Measurements from ENCODE around the gene IL5. TPM values are rescaled to one million over a fixed set of nuclear protein-coding genes. Genes with fewer than 3 reads are reported as not detected.
A peak's percentile ranks its signal among the peaks of the same experiment; 100 is the strongest.
"Not testable (repeated sequence)": the region's sequence is repeated elsewhere in the genome, so short reads cannot be mapped to it uniquely, and the experiment has no call there.

Gene IL5
- not detected in 2 replicates for total RNA-seq
- long read RNA-seq: 0 reads

GRCh38 chr5:132543472-132544201 is at the start of gene IL5:
Gene IL5 (minus strand): TSS chr5:132543522. CDS start chr5:132543478, 44 bp downstream.
- Mint-ChIP-seq H3K9me3 (ENCODE audit: unreplicated experiment) (no peaks in the 10 kb centered on the region), H3K36me3 (ENCODE audit: unreplicated experiment) (no peaks in the 10 kb centered on the region), H3K4me3 (ENCODE audit: unreplicated experiment) (no peak within 1 kb of the TSS), H3K27ac (ENCODE audit: unreplicated experiment) (no peak within 1 kb of the TSS), H3K27me3 (ENCODE audit: unreplicated experiment) (peaks cover 37% of the 10 kb centered on the region), H3K4me1 (ENCODE audit: unreplicated experiment) (no peaks in the 10 kb centered on the region)
- no peak for DNase-seq (ENCODE audit: extremely low spot score, unreplicated experiment)
- TF ChIP-seq CTCF (IDR thresholded peaks at IDR 0.05): no peak

- no peak overlapping the region for H3K4me3 Mint-ChIP-seq (ENCODE audit: unreplicated experiment)
- TF ChIP-seq CTCF (IDR thresholded peaks at IDR 0.05): no peak
- peaks cover 33% of the 10 kb centered on the region for H3K36me3 Mint-ChIP-seq (ENCODE audit: unreplicated experiment)
- H3K4me1 Mint-ChIP-seq (ENCODE audit: unreplicated experiment): no peaks in the 10 kb centered on the region
- H3K27ac Mint-ChIP-seq (ENCODE audit: unreplicated experiment): no peak overlapping the region
- H3K9me3 Mint-ChIP-seq (ENCODE audit: unreplicated experiment): no peaks in the 10 kb centered on the region
- no peak for DNase-seq (ENCODE audit: extremely low spot score, unreplicated experiment)
- no peaks in the 10 kb centered on the region for H3K27me3 Mint-ChIP-seq (ENCODE audit: unreplicated experiment)
These were observed 49.2 kb upstream of the IL5 start for GRCh38 chr5:132592521-132592920.

- no peaks in the 10 kb centered on the region for H3K9me3 Mint-ChIP-seq (ENCODE audit: unreplicated experiment)
- no peak overlapping the region for H3K4me3 Mint-ChIP-seq (ENCODE audit: unreplicated experiment)
- peak; percentile 50 for TF ChIP-seq CTCF (IDR thresholded peaks at IDR 0.05)
- DNase-seq (ENCODE audit: extremely low spot score, unreplicated experiment): no peak
- H3K4me1 Mint-ChIP-seq (ENCODE audit: unreplicated experiment): no peaks in the 10 kb centered on the region
- H3K36me3 Mint-ChIP-seq (ENCODE audit: unreplicated experiment): peaks cover 31% of the 10 kb centered on the region
- no peak overlapping the region for H3K27ac Mint-ChIP-seq (ENCODE audit: unreplicated experiment)
- H3K27me3 Mint-ChIP-seq (ENCODE audit: unreplicated experiment): no peaks in the 10 kb centered on the region
These were observed 47.8 kb upstream of the IL5 start for GRCh38 chr5:132591145-132591544.

GRCh38 chr5:132589467-132589866 is 46.1 kb upstream of the IL5 start:
- peaks cover 34% of the 10 kb centered on the region for H3K36me3 Mint-ChIP-seq (ENCODE audit: unreplicated experiment)
- no peak overlapping the region for H3K4me3 Mint-ChIP-seq (ENCODE audit: unreplicated experiment)
- H3K27ac Mint-ChIP-seq (ENCODE audit: unreplicated experiment): no peak overlapping the region
- H3K4me1 Mint-ChIP-seq (ENCODE audit: unreplicated experiment): no peaks in the 10 kb centered on the region
- DNase-seq (ENCODE audit: extremely low spot score, unreplicated experiment): no peak
- TF ChIP-seq CTCF (IDR thresholded peaks at IDR 0.05): no peak
- no peaks in the 10 kb centered on the region for H3K27me3 Mint-ChIP-seq (ENCODE audit: unreplicated experiment)
- no peaks in the 10 kb centered on the region for H3K9me3 Mint-ChIP-seq (ENCODE audit: unreplicated experiment)

GRCh38 chr5:132586063-132586462 is 42.7 kb upstream of the IL5 start:
- H3K27me3 Mint-ChIP-seq (ENCODE audit: unreplicated experiment): no peaks in the 10 kb centered on the region
- no peak for DNase-seq (ENCODE audit: extremely low spot score, unreplicated experiment)
- no peak for TF ChIP-seq CTCF (IDR thresholded peaks at IDR 0.05)

GRCh38 chr5:132584560-132584959 is 41.2 kb upstream of the IL5 start:
- H3K36me3 Mint-ChIP-seq (ENCODE audit: unreplicated experiment): peaks cover 36% of the 10 kb centered on the region
- H3K27me3 Mint-ChIP-seq (ENCODE audit: unreplicated experiment); H3K4me1 Mint-ChIP-seq (ENCODE audit: unreplicated experiment); H3K9me3 Mint-ChIP-seq (ENCODE audit: unreplicated experiment); H3K4me3 Mint-ChIP-seq (ENCODE audit: unreplicated experiment); H3K27ac Mint-ChIP-seq (ENCODE audit: unreplicated experiment); DNase-seq (ENCODE audit: extremely low spot score, unreplicated experiment): not testable (repeated sequence)

More at GRCh38 chr5:132586063-132586462, 42.7 kb upstream of the IL5 start:
- Mint-ChIP-seq H3K27ac (ENCODE audit: unreplicated experiment) (no peak overlapping the region), H3K4me1 (ENCODE audit: unreplicated experiment) (no peaks in the 10 kb centered on the region), H3K4me3 (ENCODE audit: unreplicated experiment) (no peak overlapping the region), H3K9me3 (ENCODE audit: unreplicated experiment) (no peaks in the 10 kb centered on the region), H3K36me3 (ENCODE audit: unreplicated experiment) (peaks cover 39% of the 10 kb centered on the region)
